WERI-Rb-1 (cell line): ENCODE measurements around the gene DCAF11.

Experiments
- DNase-seq: peaks from one replicate; pipeline ENCODE4 v3.0.0-alpha.2; 2020
- H3K27ac ChIP-seq: fragments of 250-450 bp; sonication (Bioruptor Pico); 2 replicates; pipeline ENCODE4 v1.5.1; 2020; ENCODE audit warnings: mild to moderate bottlenecking, moderate library complexity
- H3K27me3 ChIP-seq: fragments of 250-450 bp; sonication (Bioruptor Pico); 2 replicates; pipeline ENCODE4 v1.5.1; 2021; ENCODE audit warnings: mild to moderate bottlenecking, low read depth, moderate library complexity; ENCODE audit not compliant: insufficient read depth, severe bottlenecking
- H3K36me3 ChIP-seq: fragments of 250-450 bp; sonication (Bioruptor Pico); 2 replicates; pipeline ENCODE4 v1.5.1; 2020; ENCODE audit warnings: mild to moderate bottlenecking, moderate library complexity
- H3K4me3 ChIP-seq: 2 replicates; pipeline ENCODE4 v1.5.1; 2011; ENCODE audit warnings: low read depth, mild to moderate bottlenecking, control low read depth, low read length
- H3K9me3 ChIP-seq: fragments of 250-450 bp; sonication (Bioruptor Pico); 2 replicates; pipeline ENCODE4 v1.5.1; 2021; ENCODE audit warnings: mild to moderate bottlenecking, moderate library complexity; ENCODE audit not compliant: severe bottlenecking
- TF ChIP-seq, protein P1 (sequence below): IDR thresholded peaks from 2 replicates; pipeline ENCODE4 v1.5.1; 2011; ENCODE audit warnings: low read depth, mild to moderate bottlenecking, control low read depth, inconsistent platforms, low read length

DCAF11 gene

GRCh38 chr14:24139272-24139934 is 24.8 kb downstream of the DCAF11 start:
- no peaks in the 10 kb centered on the region for H3K27me3 ChIP-seq
- peaks cover 38% of the 10 kb centered on the region for H3K36me3 ChIP-seq
- TF ChIP-seq, protein P1, sequence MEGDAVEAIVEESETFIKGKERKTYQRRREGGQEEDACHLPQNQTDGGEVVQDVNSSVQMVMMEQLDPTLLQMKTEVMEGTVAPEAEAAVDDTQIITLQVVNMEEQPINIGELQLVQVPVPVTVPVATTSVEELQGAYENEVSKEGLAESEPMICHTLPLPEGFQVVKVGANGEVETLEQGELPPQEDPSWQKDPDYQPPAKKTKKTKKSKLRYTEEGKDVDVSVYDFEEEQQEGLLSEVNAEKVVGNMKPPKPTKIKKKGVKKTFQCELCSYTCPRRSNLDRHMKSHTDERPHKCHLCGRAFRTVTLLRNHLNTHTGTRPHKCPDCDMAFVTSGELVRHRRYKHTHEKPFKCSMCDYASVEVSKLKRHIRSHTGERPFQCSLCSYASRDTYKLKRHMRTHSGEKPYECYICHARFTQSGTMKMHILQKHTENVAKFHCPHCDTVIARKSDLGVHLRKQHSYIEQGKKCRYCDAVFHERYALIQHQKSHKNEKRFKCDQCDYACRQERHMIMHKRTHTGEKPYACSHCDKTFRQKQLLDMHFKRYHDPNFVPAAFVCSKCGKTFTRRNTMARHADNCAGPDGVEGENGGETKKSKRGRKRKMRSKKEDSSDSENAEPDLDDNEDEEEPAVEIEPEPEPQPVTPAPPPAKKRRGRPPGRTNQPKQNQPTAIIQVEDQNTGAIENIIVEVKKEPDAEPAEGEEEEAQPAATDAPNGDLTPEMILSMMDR: peak; percentile 23; the same call in 1 of the 2 replicates
- peak; percentile 35 for DNase-seq
- H3K9me3 ChIP-seq: no peaks in the 10 kb centered on the region
- peak overlapping the region; percentile 87 for H3K4me3 ChIP-seq
- H3K27ac ChIP-seq: peak overlapping the region; percentile 96; the same call in 1 of the 2 replicates

DNA sequence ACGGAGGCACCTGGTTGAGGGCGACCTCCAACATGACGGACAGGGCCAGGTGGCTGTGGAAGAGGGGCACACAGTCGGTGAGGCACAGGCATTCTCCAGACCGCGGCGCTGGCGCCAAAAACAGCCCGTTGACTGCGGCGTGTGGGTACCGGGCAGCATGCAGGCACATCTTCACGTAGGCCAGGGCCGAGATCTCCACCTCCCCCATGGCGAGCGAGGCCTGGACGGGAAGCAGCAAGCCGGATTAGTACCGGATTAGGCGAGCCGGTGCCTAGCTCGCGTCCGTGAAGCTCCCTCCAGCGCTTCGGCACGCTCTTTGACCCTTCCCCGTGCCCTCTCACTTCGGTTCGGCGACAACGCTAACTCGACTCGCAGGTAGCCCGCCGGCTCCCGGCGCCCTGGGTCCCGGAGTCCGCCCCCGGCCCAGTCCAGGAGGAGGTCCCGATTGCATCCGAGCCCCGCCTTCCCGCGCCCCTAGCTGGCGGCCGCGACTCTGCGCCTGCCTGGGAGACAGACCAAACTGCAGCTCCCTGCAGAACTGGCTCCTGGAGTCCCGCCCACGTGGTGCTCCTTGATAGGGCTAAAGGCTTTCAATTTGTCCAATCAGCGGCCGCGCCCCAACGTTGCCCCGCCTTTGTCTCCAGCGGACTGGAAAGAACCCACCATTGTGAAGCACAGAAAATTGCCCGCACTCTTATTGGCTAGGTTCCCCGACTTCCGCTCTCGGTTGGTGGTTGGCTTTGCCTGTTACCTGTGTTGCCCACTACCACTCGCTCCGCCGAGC is 26.7 kb downstream of the DCAF11 start, which contains the start of gene EMC9:
EMC9 (minus strand) TSS at position 495 of the 784 bp plus-strand sequence; CDS start at position 208, 287 bp downstream.
- TF ChIP-seq, protein P1: peak; percentile 39
- peaks cover 44% of the 10 kb centered on the region for H3K36me3 ChIP-seq
- no peaks in the 10 kb centered on the region for H3K27me3 ChIP-seq
- DNase-seq: peak; percentile 100
- no peaks in the 10 kb centered on the region for H3K9me3 ChIP-seq
- peak within 1 kb of the TSS; percentile 87 for H3K4me3 ChIP-seq
- peak within 1 kb of the TSS; percentile 96 for H3K27ac ChIP-seq

GRCh38 chr14:24143511-24143910 is 28.9 kb downstream of the DCAF11 start:
- DNase-seq: no peak
- no peaks in the 10 kb centered on the region for H3K9me3 ChIP-seq
- TF ChIP-seq, protein P1: no peak
- no peak overlapping the region for H3K27ac ChIP-seq
- peaks cover 32% of the 10 kb centered on the region for H3K36me3 ChIP-seq
- no peak overlapping the region for H3K4me3 ChIP-seq
- no peaks in the 10 kb centered on the region for H3K27me3 ChIP-seq

- Histone ChIP-seq H3K27ac (no peak overlapping the region), H3K27me3 (no peaks in the 10 kb centered on the region), H3K36me3 (peaks cover 32% of the 10 kb centered on the region), H3K9me3 (no peaks in the 10 kb centered on the region), H3K4me3 (no peak overlapping the region)
- no peak for DNase-seq
- TF ChIP-seq, protein P1: no peak
Measured at GRCh38 chr14:24144451-24144850, 29.9 kb downstream of the DCAF11 start.

DNA sequence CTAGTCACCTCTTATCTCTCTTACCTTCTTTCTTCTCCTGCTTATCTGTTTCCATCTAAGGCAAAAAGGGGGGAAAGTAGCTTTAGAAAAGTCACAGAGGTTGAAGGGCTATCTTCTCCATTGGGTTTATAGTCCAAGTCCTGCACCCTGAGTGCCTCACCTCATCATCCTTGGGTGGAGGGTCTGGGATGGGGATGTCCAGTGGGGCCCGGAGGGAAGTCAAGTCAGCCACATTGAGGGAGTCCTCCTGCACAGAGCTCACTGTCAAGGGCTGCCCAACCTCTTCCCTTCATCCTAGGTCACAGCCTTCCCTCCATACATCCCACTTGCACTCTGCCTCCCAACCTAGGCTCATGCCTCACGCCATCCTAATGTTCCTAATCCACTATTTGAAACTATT is 30.6 kb downstream of the DCAF11 start:
- no peak for DNase-seq
- no peak overlapping the region for H3K27ac ChIP-seq
- H3K36me3 ChIP-seq: peaks cover 35% of the 10 kb centered on the region
- H3K27me3 ChIP-seq: no peaks in the 10 kb centered on the region
- no peaks in the 10 kb centered on the region for H3K9me3 ChIP-seq
- TF ChIP-seq, protein P1: no peak
- H3K4me3 ChIP-seq: no peak overlapping the region
